A673 (cell line): ENCODE results near the gene PALLD. TPM values are rescaled to one million over a fixed set of nuclear protein-coding genes. Genes with fewer than 3 reads are reported as not detected.
A peak's percentile ranks its signal among the peaks of the same experiment; 100 is the strongest.

ENCODE experiments used
- BruUV-seq: library from RNA; stranded (reverse); fragments of 400-500 nt; replicated peaks from 2 replicates; lab custom pipeline; 2021; lab: Mats Ljungman, UMichigan
- CTCF ChIA-PET: fragments of 300-600 bp; sonication (Branson Sonifier 250); formaldehyde crosslinking; loops from one replicate; lab custom pipeline; 2022; ENCODE audit warnings: antibody characterized with exemption; lab: Charles Lee
- POLR2A ChIA-PET: fragments of 300-600 bp; sonication (Branson Sonifier 250); formaldehyde crosslinking; loops from one replicate; lab custom pipeline; 2022; ENCODE audit warnings: antibody characterized with exemption; ENCODE audit not compliant: low non-redundant PET; lab: Charles Lee
- DNase-seq: peaks from one replicate; pipeline ENCODE4 v3.0.0-alpha.2; 2015; ENCODE audit warnings: low spot score
- H3K27ac ChIP-seq: fragments of 200-600 bp; sonication (generic); 2 replicates; pipeline ENCODE4 v1.5.1; 2016; ENCODE audit warnings: mixed run types, low read depth, mild to moderate bottlenecking, mixed read lengths, antibody characterized with exemption, low read length; ENCODE audit not compliant: poor library complexity, severe bottlenecking
- H3K27me3 ChIP-seq: fragments of 200-600 bp; sonication (generic); replicated peaks from 2 replicates; pipeline ENCODE4 v1.6.1; 2017; ENCODE audit warnings: mixed run types, low read depth, mild to moderate bottlenecking, mixed read lengths, antibody characterized with exemption, low read length; ENCODE audit not compliant: insufficient read depth, poor library complexity
- H3K36me3 ChIP-seq: fragments of 200-600 bp; sonication (generic); 2 replicates; pipeline ENCODE4 v1.6.1; 2016; ENCODE audit warnings: mixed run types, mild to moderate bottlenecking, mixed read lengths, antibody characterized with exemption, low read length; ENCODE audit not compliant: insufficient read depth, poor library complexity, severe bottlenecking
- H3K4me1 ChIP-seq: fragments of 200-600 bp; sonication (generic); 2 replicates; pipeline ENCODE4 v1.6.1; 2017; ENCODE audit warnings: mixed run types, mild to moderate bottlenecking, mixed read lengths, antibody characterized with exemption, low read length; ENCODE audit not compliant: insufficient read depth, poor library complexity, severe bottlenecking
- H3K4me3 ChIP-seq: fragments of 200-600 bp; sonication (generic); 2 replicates; pipeline ENCODE4 v1.5.1; 2016; ENCODE audit warnings: low read depth, mixed run types, mild to moderate bottlenecking, mixed read lengths, low read length; ENCODE audit not compliant: poor library complexity, severe bottlenecking
- H3K9me3 ChIP-seq: fragments of 200-600 bp; sonication (generic); 2 replicates; pipeline ENCODE4 v1.6.1; 2016; ENCODE audit warnings: mixed run types, low read depth, mild to moderate bottlenecking, mixed read lengths, antibody characterized with exemption, low read length; ENCODE audit not compliant: poor library complexity, severe bottlenecking
- EZH2 ChIP-seq: fragments of 200-600 bp; sonication (generic); IDR thresholded peaks from 2 replicates; pipeline ENCODE4 v1.6.1; 2017; ENCODE audit warnings: borderline replicate concordance, low read depth, mild to moderate bottlenecking, mixed read lengths, antibody characterized with exemption, low read length; ENCODE audit not compliant: poor library complexity, severe bottlenecking
- intact Hi-C: fragments of 100-400 bp; cut with micrococcal nuclease; formaldehyde crosslinking; loops from one replicate; pipeline ENCODE4 v1.10.0; 2022; ENCODE audit not compliant: unreplicated experiment
- total RNA-seq: library from RNA; stranded (reverse); gene quantifications from 2 replicates; pipeline ENCODE4 v1.2.3, GENCODE V29; 2021
- TF ChIP-seq, protein P1 (sequence below): fragments of 300-800, 200-600 bp; sonication (generic); conservative IDR thresholded peaks from 2 replicates; pipeline ENCODE4 v1.5.1; 2017; ENCODE audit warnings: low read depth, mild to moderate bottlenecking, antibody characterized with exemption, low read length, moderate library complexity, mixed read lengths

Gene PALLD
- total RNA-seq, 1 experiment from 2014 or later: 44.1 TPM

DNA sequence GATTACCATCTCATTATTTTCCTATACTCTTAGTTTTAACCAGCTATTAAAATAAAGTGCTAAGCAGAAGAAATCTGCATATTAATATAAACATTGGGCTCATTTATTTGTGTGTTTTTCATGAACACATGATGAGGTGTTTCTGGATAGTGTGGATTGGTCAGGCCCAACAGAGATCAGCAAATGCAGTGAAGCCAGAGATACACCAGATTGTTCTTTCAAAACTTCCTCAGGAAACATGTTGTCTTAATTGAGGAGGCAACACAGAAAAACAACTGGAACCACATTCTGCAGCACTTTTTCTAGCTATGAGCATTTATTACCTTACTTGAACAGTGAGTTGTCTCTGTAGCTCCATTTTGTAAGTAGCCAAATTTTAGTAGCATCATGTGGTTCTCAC lies 69.9 kb downstream of the PALLD start:
- Histone ChIP-seq H3K4me3 (no peak overlapping the region), H3K4me1 (peaks cover 21% of the 10 kb centered on the region), H3K9me3 (no peaks in the 10 kb centered on the region), H3K27me3 (no peaks in the 10 kb centered on the region), H3K27ac (no peak overlapping the region), H3K36me3 (no peaks in the 10 kb centered on the region)
- no TSS peak for BruUV-seq
- ChIA-PET CTCF (no interaction called here), POLR2A (interaction anchor here (0.7 kb wide), 1 partner anchor 1594 kb away, joined by 3 read pairs; no protein-coding TSS in a partner anchor)
- no peak for DNase-seq
- intact Hi-C loops: no loop called here
- no peak for TF ChIP-seq EZH2
- TF ChIP-seq, protein P1, sequence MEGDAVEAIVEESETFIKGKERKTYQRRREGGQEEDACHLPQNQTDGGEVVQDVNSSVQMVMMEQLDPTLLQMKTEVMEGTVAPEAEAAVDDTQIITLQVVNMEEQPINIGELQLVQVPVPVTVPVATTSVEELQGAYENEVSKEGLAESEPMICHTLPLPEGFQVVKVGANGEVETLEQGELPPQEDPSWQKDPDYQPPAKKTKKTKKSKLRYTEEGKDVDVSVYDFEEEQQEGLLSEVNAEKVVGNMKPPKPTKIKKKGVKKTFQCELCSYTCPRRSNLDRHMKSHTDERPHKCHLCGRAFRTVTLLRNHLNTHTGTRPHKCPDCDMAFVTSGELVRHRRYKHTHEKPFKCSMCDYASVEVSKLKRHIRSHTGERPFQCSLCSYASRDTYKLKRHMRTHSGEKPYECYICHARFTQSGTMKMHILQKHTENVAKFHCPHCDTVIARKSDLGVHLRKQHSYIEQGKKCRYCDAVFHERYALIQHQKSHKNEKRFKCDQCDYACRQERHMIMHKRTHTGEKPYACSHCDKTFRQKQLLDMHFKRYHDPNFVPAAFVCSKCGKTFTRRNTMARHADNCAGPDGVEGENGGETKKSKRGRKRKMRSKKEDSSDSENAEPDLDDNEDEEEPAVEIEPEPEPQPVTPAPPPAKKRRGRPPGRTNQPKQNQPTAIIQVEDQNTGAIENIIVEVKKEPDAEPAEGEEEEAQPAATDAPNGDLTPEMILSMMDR: no peak

DNA sequence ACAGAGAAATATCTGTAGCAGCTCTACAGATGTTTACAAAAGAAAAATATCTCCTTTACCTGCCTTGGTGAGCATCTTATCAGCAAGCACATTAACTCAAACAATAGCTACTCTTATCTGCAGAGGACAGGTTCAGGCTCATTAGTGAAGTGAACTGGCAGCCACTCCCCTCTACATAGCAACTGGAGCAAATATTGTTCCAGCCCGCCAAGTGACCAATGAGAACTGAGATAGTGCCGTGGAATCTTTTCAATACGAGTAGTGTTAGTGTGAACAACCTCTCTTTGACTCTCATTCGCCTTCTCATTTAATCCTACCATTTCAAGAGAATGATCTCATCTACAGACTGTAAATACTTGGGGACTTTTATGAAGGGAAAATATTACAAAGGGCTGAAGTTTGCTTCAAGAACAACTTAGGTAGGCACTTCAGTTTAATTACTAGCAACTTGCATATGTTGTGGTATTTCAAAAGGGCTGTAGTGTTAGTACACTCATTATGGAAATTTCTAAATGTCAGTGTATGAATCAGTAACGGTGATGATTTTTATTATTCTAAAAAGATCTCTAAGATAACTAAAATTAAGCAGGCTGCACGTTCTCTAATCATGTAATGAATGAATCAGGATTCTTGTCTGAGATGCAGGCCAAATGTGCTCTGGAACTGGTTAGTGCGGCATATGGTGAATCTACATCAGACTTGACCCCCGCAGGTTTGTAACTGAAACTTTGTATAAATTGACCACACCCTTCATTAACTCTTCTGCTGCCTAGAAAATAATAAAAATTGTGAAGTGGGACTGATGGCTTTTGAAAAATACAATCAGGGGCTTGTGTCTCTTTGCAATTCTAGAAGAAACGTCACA lies 72.4 kb downstream of the PALLD start:
- ChIA-PET POLR2A (no interaction called here), CTCF (no interaction called here)
- H3K36me3 ChIP-seq: no peaks in the 10 kb centered on the region
- BruUV-seq: no TSS peak
- TF ChIP-seq, protein P1: no peak
- TF ChIP-seq EZH2: no peak
- H3K27me3 ChIP-seq: no peaks in the 10 kb centered on the region
- peak overlapping the region; percentile 14 for H3K27ac ChIP-seq
- H3K4me3 ChIP-seq: no peak overlapping the region
- peaks cover 14% of the 10 kb centered on the region for H3K4me1 ChIP-seq
- no peaks in the 10 kb centered on the region for H3K9me3 ChIP-seq
- peak; percentile 65 for DNase-seq
- intact Hi-C loops: no loop called here

DNA sequence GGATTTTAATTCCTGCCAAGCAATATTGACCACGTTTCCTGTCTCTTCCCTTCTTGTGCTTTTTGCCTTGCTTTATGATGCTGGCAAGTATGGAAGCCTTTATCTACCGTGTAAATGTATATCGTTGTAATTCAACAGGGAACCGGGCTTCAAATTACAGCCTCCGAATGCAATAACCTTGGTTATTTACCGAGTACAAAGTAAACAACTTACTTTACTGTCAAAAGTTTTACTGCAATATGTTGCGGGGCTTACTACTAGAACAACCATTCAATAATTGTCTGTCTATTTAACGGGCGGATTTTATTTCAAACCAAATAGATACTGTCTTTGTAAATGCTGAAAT lies 73.1 kb downstream of the PALLD start:
- ChIA-PET POLR2A (no interaction called here), CTCF (no interaction called here)
- H3K36me3 ChIP-seq: no peaks in the 10 kb centered on the region
- H3K4me3 ChIP-seq: no peak overlapping the region
- no peaks in the 10 kb centered on the region for H3K9me3 ChIP-seq
- intact Hi-C loops: no loop called here
- TF ChIP-seq, protein P1: no peak
- TF ChIP-seq EZH2: no peak
- BruUV-seq: no TSS peak
- no peaks in the 10 kb centered on the region for H3K27me3 ChIP-seq
- DNase-seq: peak; percentile 38
- H3K27ac ChIP-seq: peak overlapping the region; percentile 14
- H3K4me1 ChIP-seq: peaks cover 18% of the 10 kb centered on the region
